ENCODE measurements around the gene CACNA2D4.

The CACNA2D4 gene

DNA sequence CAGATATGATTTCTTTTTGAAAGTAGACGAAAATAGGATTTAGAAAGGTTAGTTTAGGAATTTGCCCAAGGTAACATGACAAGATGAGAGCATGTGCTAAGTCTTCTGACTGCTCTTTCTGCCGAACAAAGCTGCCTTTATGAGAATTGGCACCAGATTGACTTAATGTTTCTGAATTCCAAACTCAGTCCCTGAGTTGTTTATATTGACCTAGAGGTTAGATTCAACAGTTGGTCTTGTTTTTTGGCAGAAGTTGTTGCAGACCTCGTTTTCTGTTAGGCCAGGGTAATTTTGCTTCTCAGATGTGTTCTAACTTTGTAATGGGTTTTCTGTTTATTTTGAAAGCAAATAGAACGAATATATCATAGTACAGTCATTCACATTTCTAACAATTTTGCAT is 159.6 kb downstream of the CACNA2D4 start:
- in situ Hi-C loops (cut with MboI; ENCODE audit: low sequenced_read_pairs): no loop called here

DNA sequence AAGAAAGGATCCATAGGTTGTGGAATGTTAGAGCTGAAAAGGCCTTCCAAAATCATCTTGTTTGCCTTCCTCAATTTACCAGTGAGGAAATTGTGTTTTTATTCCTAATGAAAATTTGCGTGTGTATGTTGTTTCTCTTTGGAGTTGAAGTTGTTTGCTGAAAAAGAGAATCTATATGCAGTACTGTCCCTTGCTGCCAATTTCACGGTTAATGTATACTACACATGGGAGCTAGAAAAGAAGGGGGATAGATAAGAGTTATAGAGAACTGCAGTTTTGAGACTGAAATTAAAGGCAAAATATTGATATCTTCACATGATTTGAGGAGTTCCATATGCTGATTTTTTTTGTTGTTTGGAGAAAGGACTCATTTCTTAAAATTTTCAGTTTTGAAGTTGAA is 160.1 kb downstream of the CACNA2D4 start:
- in situ Hi-C loops (cut with MboI; ENCODE audit: low sequenced_read_pairs): no loop called here

DNA sequence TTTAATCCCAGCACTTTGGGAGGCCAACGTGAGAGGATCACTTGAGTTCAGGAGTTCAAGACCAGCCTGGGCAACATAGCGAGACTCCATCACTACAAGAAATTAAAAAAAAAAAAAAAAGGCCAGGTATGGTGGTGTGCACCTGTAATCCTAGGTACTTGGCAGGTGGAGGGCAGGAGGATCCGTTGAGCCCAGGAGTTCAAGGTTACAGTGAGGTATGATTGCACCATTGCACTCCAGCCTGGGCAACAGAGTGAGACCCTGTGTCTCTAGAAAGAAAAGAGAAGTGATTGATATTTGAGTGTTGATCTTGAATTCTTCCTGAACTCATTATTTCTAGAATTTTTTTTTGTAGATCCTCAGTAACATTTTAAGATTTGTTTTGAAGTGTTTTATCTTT is 168.2 kb downstream of the CACNA2D4 start:
- in situ Hi-C loops (cut with MboI; ENCODE audit: low sequenced_read_pairs): no loop called here

DNA sequence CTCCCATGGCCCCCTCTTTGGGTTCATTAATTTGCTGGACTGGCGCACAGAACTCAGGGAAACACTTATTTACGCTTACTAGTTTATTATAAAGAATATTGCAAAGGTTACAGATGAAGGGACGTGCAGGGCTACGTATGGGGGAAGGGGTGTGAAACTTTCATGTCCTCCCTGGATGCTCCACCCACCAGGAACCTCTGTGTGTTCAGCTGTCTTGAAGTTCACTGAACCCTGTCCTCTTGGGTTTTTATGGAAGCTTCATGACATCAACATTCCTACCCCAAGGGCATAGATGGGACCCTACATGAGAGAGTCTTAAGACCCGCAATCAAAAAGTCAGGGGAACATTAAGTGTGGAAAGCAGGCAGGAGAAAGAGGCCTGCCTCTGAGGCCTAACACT is 169.4 kb downstream of the CACNA2D4 start:
- in situ Hi-C loops (cut with MboI; ENCODE audit: low sequenced_read_pairs): no loop called here

DNA sequence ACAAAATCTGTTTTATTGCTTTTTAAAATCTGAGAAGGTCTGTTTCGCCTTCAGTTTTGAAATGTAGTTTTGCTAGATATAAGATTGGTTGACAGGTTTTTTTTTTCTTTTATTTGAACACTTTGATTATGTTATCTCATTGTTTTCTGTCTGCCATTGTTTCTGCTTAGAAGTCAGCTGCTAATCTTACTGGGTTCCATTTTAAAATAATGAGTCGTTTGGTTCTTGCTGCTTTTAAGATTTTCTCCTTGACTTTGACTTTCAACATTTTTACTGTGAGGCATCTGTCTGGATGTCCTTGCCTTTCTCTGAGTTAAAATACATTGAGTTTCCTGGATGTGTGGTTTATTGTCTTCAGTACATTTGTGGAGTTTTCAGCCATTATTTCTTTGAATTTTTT is 170.8 kb downstream of the CACNA2D4 start:
- in situ Hi-C loops (cut with MboI; ENCODE audit: low sequenced_read_pairs): no loop called here

- in situ Hi-C loops (cut with MboI; ENCODE audit: low sequenced_read_pairs): no loop called here
These were observed 173.5 kb downstream of the CACNA2D4 start for GRCh38 chr12:1744932-1745331.
